K562 (cell line): Measurements from ENCODE around the gene EFCAB9. TPM values are rescaled to one million over a fixed set of nuclear protein-coding genes. Genes with fewer than 3 reads are reported as not detected.

Source experiments
- ATAC-seq: fragments of 200-7000 bp; cut with Tn5 transposase; 3 replicates; pipeline ENCODE4 v1.9.1; 2020; ENCODE audit warnings: moderate library complexity
- BruUV-seq: library from RNA; stranded (reverse); fragments of 400-500 nt; replicated peaks from 2 replicates; lab custom pipeline; 2021; lab: Mats Ljungman, UMichigan
- CTCF ChIA-PET: fragments of 300-600 bp; formaldehyde crosslinking; extraction: SDS; loops from one replicate; lab custom pipeline; 2021; ENCODE audit warnings: low intra/inter-chr PET ratio; lab: Yijun Ruan, JAX
- POLR2A ChIA-PET: fragments of 300-600, 350-650 bp; sonication (Branson Sonifier 250); formaldehyde crosslinking; extraction: SDS; loops from one replicate; lab custom pipeline; 2021; ENCODE audit warnings: antibody characterized with exemption, inconsistent platforms; lab: Yijun Ruan, JAX
- DNase-seq, 4 experiments: peaks; one replicate each; pipeline versions ENCODE4 v3.0.0 to v3.0.0-alpha.2; 2011 to 2018; ENCODE audit warnings: low spot score in 3 of 4, mixed read lengths in 3 of 4; ENCODE audit errors: extremely low read depth in 1 of 4
- FAIRE-seq: peaks from 2 replicates; lab custom pipeline; 2011; peaks lifted over from hg19 to GRCh38; lab: Jason Lieb, UNC
- H2AFZ ChIP-seq: 2 replicates; pipeline ENCODE4 v1.6.0; 2011; ENCODE audit warnings: low read depth, low read length, control low read depth, inconsistent platforms
- H3K27ac ChIP-seq: fragments of 200-600 bp; 3 replicates; pipeline ENCODE4 v1.8.0; 2011; ENCODE audit warnings: low read depth, mild to moderate bottlenecking, control low read depth, inconsistent platforms, low read length, moderate library complexity, mixed read lengths; ENCODE audit errors: extremely low read depth
- H3K27me3 ChIP-seq, 2 experiments: fragments of 300-600 bp in 1 of 2; 2 replicates in 1 of 2; 3 replicates in 1 of 2; pipeline versions ENCODE4 v1.6.0 to v1.8.0; 2011; ENCODE audit warnings: inconsistent platforms in 2 of 2, low read length in 2 of 2, mild to moderate bottlenecking in 1 of 2, mixed read lengths in 1 of 2, moderate library complexity in 1 of 2; ENCODE audit not compliant: control insufficient read depth in 2 of 2, insufficient read depth in 2 of 2
- H3K36me3 ChIP-seq: fragments of 300-600 bp; 3 replicates; pipeline ENCODE4 v1.8.0; 2011; ENCODE audit warnings: mild to moderate bottlenecking, low read length, inconsistent platforms; ENCODE audit not compliant: control insufficient read depth, insufficient read depth
- H3K4me1 ChIP-seq, 2 experiments: fragments of 200-600 bp in 1 of 2; replicated peaks in 1 of 2; 2 replicates in 1 of 2; 3 replicates in 1 of 2; pipeline versions ENCODE4 v1.5.1 to v1.8.0; 2011; ENCODE audit warnings: inconsistent platforms in 2 of 2, low read length in 2 of 2, mild to moderate bottlenecking in 1 of 2, mixed read lengths in 1 of 2, moderate library complexity in 1 of 2; ENCODE audit not compliant: control insufficient read depth in 2 of 2, insufficient read depth in 2 of 2
- H3K4me2 ChIP-seq: 2 replicates; pipeline ENCODE4 v1.6.1; 2011; ENCODE audit warnings: low read length, control low read depth, inconsistent platforms, mixed read lengths; ENCODE audit not compliant: insufficient read depth
- H3K4me3 ChIP-seq: fragments of 200-600 bp; sonication (generic), shearing (Covaris generic); 2 replicates; pipeline ENCODE4 v1.5.1; 2016; ENCODE audit warnings: control low read depth, inconsistent platforms
- H3K79me2 ChIP-seq: fragments of 200-600 bp; 3 replicates; pipeline ENCODE4 v1.8.0; 2011; ENCODE audit warnings: low read length, inconsistent platforms; ENCODE audit not compliant: control insufficient read depth, insufficient read depth
- H3K9ac ChIP-seq, 2 experiments: 2 replicates each; pipeline versions ENCODE4 v1.6.0 to v1.6.1; 2011; ENCODE audit warnings: low read depth in 2 of 2, low read length in 2 of 2, control low read depth in 1 of 2, inconsistent platforms in 1 of 2, mild to moderate bottlenecking in 1 of 2, mixed read lengths in 1 of 2; ENCODE audit not compliant: insufficient read depth in 1 of 2
- H3K9me1 ChIP-seq: one replicate; pipeline ENCODE4 v1.6.0; 2011; ENCODE audit warnings: inconsistent platforms, mild to moderate bottlenecking, low read length, moderate library complexity; ENCODE audit not compliant: control insufficient read depth, insufficient read depth
- H3K9me3 ChIP-seq: replicated peaks from 2 replicates; pipeline ENCODE4 v1.5.1; 2011; ENCODE audit warnings: low read depth, low read length, inconsistent platforms; ENCODE audit not compliant: control insufficient read depth, insufficient read depth
- H4K20me1 ChIP-seq: replicated peaks from 2 replicates; pipeline ENCODE4 v1.6.1; 2011; ENCODE audit warnings: low read length, inconsistent platforms, mixed read lengths; ENCODE audit not compliant: control insufficient read depth, insufficient read depth
- ASH1L ChIP-seq: fragments of 450-650 bp; IDR thresholded peaks from 2 replicates; pipeline ENCODE4 v1.6.1; 2018; ENCODE audit warnings: borderline replicate concordance, mild to moderate bottlenecking, low read depth; ENCODE audit not compliant: partially characterized antibody
- DLX4 ChIP-seq: fragments of 250-450 bp; sonication (Bioruptor Pico); IDR thresholded peaks from 2 replicates; pipeline ENCODE4 v1.6.1; 2021; ENCODE audit warnings: mild to moderate bottlenecking
- GTF2E2 ChIP-seq: fragments of 200-800 bp; sonication (Bioruptor generic); IDR thresholded peaks from 2 replicates; pipeline ENCODE4 v1.6.1; 2016; ENCODE audit warnings: missing genetic modification characterization, missing compliant biosample characterization
- NFE2L1 ChIP-seq: fragments of 450-650 bp; IDR thresholded peaks from 2 replicates; pipeline ENCODE4 v1.6.1; 2016; ENCODE audit warnings: missing genetic modification characterization, low read depth, mild to moderate bottlenecking, missing compliant biosample characterization, moderate library complexity, borderline replicate concordance
- NFRKB ChIP-seq: fragments of 450-650 bp; IDR thresholded peaks from 2 replicates; pipeline ENCODE4 v1.6.1; 2016; ENCODE audit warnings: low read depth
- POLR2G ChIP-seq: fragments of 200-400 bp; formaldehyde crosslinking; IDR thresholded peaks from 2 replicates; pipeline ENCODE4 v1.6.1; 2017; ENCODE audit warnings: low read depth, mild to moderate bottlenecking, antibody characterized with exemption, low read length, moderate library complexity
- PRPF4 ChIP-seq: fragments of 200-400 bp; formaldehyde crosslinking; IDR thresholded peaks from one replicate; pipeline ENCODE4 v1.6.1; 2017; ENCODE audit warnings: low read length, low read depth, mild to moderate bottlenecking; ENCODE audit not compliant: insufficient read depth, poor library complexity, severe bottlenecking
- SIN3B ChIP-seq: fragments of 450-650 bp; IDR thresholded peaks from 2 replicates; pipeline ENCODE4 v1.6.1; 2017; ENCODE audit warnings: low read depth, mild to moderate bottlenecking, moderate library complexity
- SRF ChIP-seq, 2 experiments: fragments of 250-450, 450-650 bp in 1 of 2; sonication (Bioruptor Pico) in 1 of 2; sonication (generic) in 1 of 2; formaldehyde crosslinking; IDR thresholded peaks; 2 replicates each; pipeline versions ENCODE4 v1.5.0 to v1.5.1; 2020 to 2022; ENCODE audit warnings: mild to moderate bottlenecking in 1 of 2, missing genetic modification reagents in 1 of 2
- XRCC4 ChIP-seq: IDR thresholded peaks from one replicate; pipeline ENCODE4 v1.6.1; 2011; ENCODE audit not compliant: insufficient read depth, insufficient read length; ENCODE audit errors: extremely low read depth
- ZFP36 ChIP-seq: fragments of 150-350 bp; IDR thresholded peaks from 2 replicates; pipeline ENCODE4 v1.6.1; 2018; ENCODE audit warnings: low read length, low read depth; ENCODE audit not compliant: partially characterized antibody
- WGBS: fragments of 100-300 bp; shearing (Covaris generic); methylation state at CpG from one replicate; pipeline ENCODE4 v1.1.6; 2016; ENCODE audit warnings: low coverage, mixed read lengths; ENCODE audit not compliant: insufficient coverage; ENCODE audit errors: missing lambda C conversion rate; 5-methylcytosine and 5-hydroxymethylcytosine counted together
- in situ Hi-C: fragments of 300-500 bp; cut with MboI; formaldehyde crosslinking; loops from 4 replicates; pipeline ENCODE4 v1.15.0; 2018; ENCODE audit warnings: inconsistent platforms, mixed read lengths
- intact Hi-C: fragments of 100-400 bp; cut with micrococcal nuclease; formaldehyde crosslinking; loops from 2 replicates; pipeline ENCODE4 v1.14.2; 2022
- polyA plus RNA-seq, 8 experiments: library from polyadenylated mRNA; depleted of rRNA in 4 of 8; stranded (reverse) in 5 of 8; unstranded in 3 of 8; fragments of >200 nt; fragmentation: Nextera tagmentation in 2 of 8; fragmentation: Illumina TruSeq in 1 of 8; extraction: Ambion mirVana in 2 of 8; extraction: Trizol in 1 of 8; gene quantifications; 2 replicates each; pipeline versions ENCODE4 v1.2.1 to v1.2.3, GENCODE V29; 2011 to 2014; ENCODE audit warnings: inconsistent platforms in 1 of 8, missing spikeins in 1 of 8
- total RNA-seq, 7 experiments: library from RNA; depleted of rRNA in 6 of 7; stranded (reverse); fragments of >200 nt in 6 of 7; fragmentation: Illumina TruSeq in 2 of 7; extraction: Trizol in 2 of 7; gene quantifications; 2 replicates each; pipeline versions ENCODE4 v1.2.1 to v1.2.3, GENCODE V29; 2011 to 2021; ENCODE audit warnings: low replicate concordance in 1 of 7
- TF ChIP-seq, protein P1 (sequence below): sonication (generic); formaldehyde crosslinking; IDR thresholded peaks from 2 replicates; pipeline ENCODE4 v1.8.1; 2022; ENCODE audit warnings: missing genetic modification reagents

Gene EFCAB9
- total and polyA plus RNA-seq, 9 of the 15 experiments (the other 6 are each of a cell fraction or from before 2014, with no cell fraction given), result not detected

DNA sequence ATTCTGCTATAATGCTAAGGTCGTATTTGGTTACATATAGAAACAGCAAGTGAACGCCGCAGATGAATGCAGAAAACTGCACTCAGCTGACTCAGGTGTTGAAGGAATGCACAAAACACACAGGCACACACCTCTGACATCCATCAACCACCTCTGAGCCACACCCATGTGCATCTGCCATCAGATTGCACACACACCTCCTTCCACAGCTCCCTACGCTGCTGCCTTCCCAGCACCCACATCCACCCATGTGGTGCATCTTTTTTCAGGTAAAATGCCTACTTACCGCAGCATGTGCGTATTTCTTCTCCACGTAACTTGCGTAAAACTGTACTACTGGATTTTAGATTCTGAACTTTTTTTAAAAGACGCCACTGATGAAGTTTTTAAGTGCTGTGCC, 13.0 kb upstream of the EFCAB9 start:
- peaks cover 6 to 14% of the 10 kb centered on the region in 2 experiments; a peak in 4 of 5 replicates for H3K4me1 ChIP-seq
- H3K79me2 ChIP-seq, result no peaks in the 10 kb centered on the region
- no peaks in the 10 kb centered on the region for H3K36me3 ChIP-seq
- no peak overlapping the region for H3K4me3 ChIP-seq
- POLR2A ChIA-PET, result no interaction called here
- TF ChIP-seq NFE2L1 (tag) (no peak), PRPF4 (no peak), POLR2G (no peak), ZFP36 (no peak), SRF (CRISPR knock-in tag; IDR thresholded peaks at IDR 0.05) (no peak), XRCC4 (no peak), NFRKB (no peak), DLX4 (CRISPR knock-in tag) (no peak), GTF2E2 (tag) (no peak), SIN3B (no peak), ASH1L (no peak)
- TF ChIP-seq, protein P1, sequence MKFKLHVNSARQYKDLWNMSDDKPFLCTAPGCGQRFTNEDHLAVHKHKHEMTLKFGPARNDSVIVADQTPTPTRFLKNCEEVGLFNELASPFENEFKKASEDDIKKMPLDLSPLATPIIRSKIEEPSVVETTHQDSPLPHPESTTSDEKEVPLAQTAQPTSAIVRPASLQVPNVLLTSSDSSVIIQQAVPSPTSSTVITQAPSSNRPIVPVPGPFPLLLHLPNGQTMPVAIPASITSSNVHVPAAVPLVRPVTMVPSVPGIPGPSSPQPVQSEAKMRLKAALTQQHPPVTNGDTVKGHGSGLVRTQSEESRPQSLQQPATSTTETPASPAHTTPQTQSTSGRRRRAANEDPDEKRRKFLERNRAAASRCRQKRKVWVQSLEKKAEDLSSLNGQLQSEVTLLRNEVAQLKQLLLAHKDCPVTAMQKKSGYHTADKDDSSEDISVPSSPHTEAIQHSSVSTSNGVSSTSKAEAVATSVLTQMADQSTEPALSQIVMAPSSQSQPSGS (CRISPR knock-in tag), result no peak
- intact Hi-C loops (no loop called here), in situ Hi-C loops (no loop called here)
- no peak overlapping the region for H3K27ac ChIP-seq
- no peaks in the 10 kb centered on the region for H3K27me3 ChIP-seq
- 0 out of 2 replicates have a peak, but pooled peaks cover 2% of the 10 kb centered on the region for H3K9me3 ChIP-seq
- FAIRE-seq (no peak), ATAC-seq (no peak), DNase-seq (no peak)
- no peaks in the 10 kb centered on the region for H3K9me1 ChIP-seq
- no peak overlapping the region for H3K9ac ChIP-seq
- CTCF ChIA-PET, result no interaction called here
- no peak overlapping the region for H3K4me2 ChIP-seq
- BruUV-seq, result no TSS peak
- H4K20me1 ChIP-seq, result no peaks in the 10 kb centered on the region
- 86% methylated on average over 9 of the region's 9 CpGs for WGBS
- H2AFZ ChIP-seq, result no peak overlapping the region
